Ovary (tissue), 9 donors: ENCODE data around the gene ARL6IP4. TPM values are rescaled to one million over a fixed set of nuclear protein-coding genes. Genes with fewer than 3 reads are reported as not detected.

Source experiments
- DNase-seq, 5 donors: peaks; one replicate each; pipeline ENCODE4 v3.0.0-alpha.2; 2019 to 2020
- H3K27ac ChIP-seq, 2 donors: fragments of 200-600 bp; one replicate each; pipeline versions ENCODE4 v1.5.1 to v1.8.0; 2019 to 2022
- H3K27me3 ChIP-seq: fragments of 200-600 bp; one replicate; pipeline ENCODE4 v1.8.0; 2022
- H3K36me3 ChIP-seq: fragments of 200-600 bp; sonication (generic); one replicate; pipeline ENCODE4 v1.5.1; 2019
- H3K4me1 ChIP-seq: one replicate; pipeline ENCODE4 v1.8.1; 2013; ENCODE audit warnings: mild to moderate bottlenecking, moderate library complexity; ENCODE audit not compliant: insufficient read depth
- H3K4me3 ChIP-seq: fragments of 200-600 bp; sonication (generic); one replicate; pipeline ENCODE4 v1.5.1; 2017
- H3K9me3 ChIP-seq, 2 donors: fragments of 200-600 bp in 1 of 2; sonication (generic) in 1 of 2; one replicate each; pipeline versions ENCODE4 v1.5.1 to v1.8.1; 2013 to 2019; ENCODE audit warnings: mild to moderate bottlenecking in 1 of 2, moderate library complexity in 1 of 2
- CTCF ChIP-seq, 3 donors: fragments of 450-650 bp in 2 of 3; fragments of 200-600 bp in 1 of 3; IDR thresholded peaks; one replicate each; pipeline versions ENCODE4 v1.5.1 to v1.8.0; 2016 to 2022; ENCODE audit warnings: antibody characterized with exemption in 3 of 3, mild to moderate bottlenecking in 1 of 3
- EP300 ChIP-seq: sonication (generic); formaldehyde crosslinking; IDR thresholded peaks from one replicate; pipeline ENCODE4 v1.6.1; 2017; ENCODE audit warnings: antibody characterized with exemption
- POLR2A ChIP-seq: fragments of 450-650 bp; IDR thresholded peaks from one replicate; pipeline ENCODE4 v1.6.1; 2017; ENCODE audit warnings: antibody characterized with exemption, mild to moderate bottlenecking, moderate library complexity
- WGBS, 3 donors: extraction: QIAGEN DNeasy Blood & Tissue Kit in 1 of 3; methylation state at CpG; one replicate each; pipeline versions ENCODE4 v1.1.5 to v1.1.7; 2013 to 2017; 5-methylcytosine and 5-hydroxymethylcytosine counted together
- intact Hi-C, 4 donors: fragments of 100-400 bp; cut with DNase I; formaldehyde crosslinking; loops; one replicate each; pipeline versions ENCODE4 v1.11.0 to v1.15.1; 2022 to 2023
- polyA plus RNA-seq, 2 donors: library from polyadenylated mRNA; stranded (reverse); fragments of 200-250 nt in 1 of 2; fragments of 350-450 nt in 1 of 2; fragmentation: Illumina TruSeq in 1 of 2; extraction: RNeasy Lipid Tissue Mini Kit (QIAGEN cat#74804) in 1 of 2; gene quantifications; one replicate each; pipeline ENCODE4 v1.2.3, GENCODE V29; 2013 to 2014
- total RNA-seq, 7 donors: library from RNA; depleted of rRNA in 2 of 7; stranded (reverse); fragments of >200 nt in 2 of 7; fragmentation: NEBNext Ultra II Directional in 3 of 7; extraction: Animal tissue kit (Norgen Biotek cat#: 25700) in 3 of 7; gene quantifications; one replicate each; pipeline versions ENCODE4 v1.1.0 to v1.2.4, GENCODE V29; 2016 to 2023
- donor health status: DM: no; HTN: no; CAD: no; lungs with moderate emphysema.
- donor health status: DM: no; HTN: no; CAD: no.
- donor health status: Bipolar disorder and iron deficiency.
- donor health status: DM: yes; HTN: yes; CAD: no.
- donor health status: DM: no; HTN: no; CAD: no.
- donor health status: DM: yes; HTN: yes; CAD: no.

ARL6IP4 gene
- total and polyA plus RNA-seq, 9 donors, result 65.4 to 313 (median 192) TPM

DNA sequence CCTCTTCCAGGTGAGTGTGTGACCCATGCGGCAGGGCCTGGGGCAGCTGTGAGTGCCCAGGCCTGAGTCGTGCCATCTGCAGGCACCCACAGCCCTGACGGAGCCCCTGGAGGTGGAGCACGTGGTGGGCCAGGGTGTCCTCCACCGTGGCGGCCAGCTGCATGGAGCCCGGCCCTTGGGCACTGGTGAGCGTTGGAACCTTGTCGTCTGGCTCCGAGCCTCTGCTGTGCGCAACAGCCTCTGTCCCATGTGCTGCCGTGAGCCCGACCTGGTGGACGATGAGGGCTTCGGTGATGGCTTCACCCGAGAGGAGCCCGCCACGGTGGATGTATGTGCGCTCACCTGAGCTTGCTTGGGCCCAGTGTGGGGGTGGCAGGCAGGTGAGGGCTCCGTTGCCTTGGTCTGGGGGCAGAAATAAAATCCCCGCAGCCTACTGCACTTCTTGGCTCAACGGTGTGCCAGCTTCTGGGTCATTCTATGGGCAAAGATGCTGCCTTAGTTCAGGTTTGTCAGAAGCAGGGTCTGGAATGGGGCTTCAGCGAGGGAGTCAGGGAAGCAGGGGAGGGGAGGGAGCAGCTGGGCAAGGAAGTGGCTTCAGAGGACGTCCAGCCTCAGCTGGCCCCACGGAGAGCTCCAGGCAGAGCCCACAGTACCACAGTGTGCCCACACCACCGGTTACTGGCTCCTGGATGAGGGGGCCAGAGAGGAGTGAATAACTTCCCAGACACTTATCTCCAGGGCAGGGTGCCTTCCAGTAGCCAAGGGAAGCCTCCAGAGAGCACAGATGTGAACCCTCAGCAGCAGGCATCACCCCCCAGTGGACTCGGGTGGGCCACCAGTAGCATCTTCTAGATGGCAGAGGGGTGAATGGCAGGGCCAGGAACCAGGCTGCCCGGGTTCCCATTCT, 1.2 kb upstream of the ARL6IP4 start:
- DNase-seq, result peak in 2 of 5 donors; percentile 31 to 35
- TF ChIP-seq CTCF (IDR thresholded peaks at IDR 0.05) (no peak), POLR2A (no peak), EP300 (no peak)
- H3K9me3 ChIP-seq, result no peaks in the 10 kb centered on the region
- H3K4me3 ChIP-seq, result peak overlapping the region; percentile 87
- no peaks in the 10 kb centered on the region for H3K36me3 ChIP-seq
- H3K27me3 ChIP-seq, result no peaks in the 10 kb centered on the region
- peaks cover 25% of the 10 kb centered on the region for H3K4me1 ChIP-seq
- 56 to 60% (median 59%) methylated on average over 16 to 28 of the region's 28 CpGs for WGBS, 3 donors
- H3K27ac ChIP-seq, result no peak overlapping the region
- intact Hi-C loops, result loop anchor here in 3 of 4 donors (5.0 kb wide), 2 partner anchors 63 to 253 kb away; partner anchors contain the start of genes MPHOSPH9 (in 2 of the 3) and MTRFR (in 2 of the 3)

DNA sequence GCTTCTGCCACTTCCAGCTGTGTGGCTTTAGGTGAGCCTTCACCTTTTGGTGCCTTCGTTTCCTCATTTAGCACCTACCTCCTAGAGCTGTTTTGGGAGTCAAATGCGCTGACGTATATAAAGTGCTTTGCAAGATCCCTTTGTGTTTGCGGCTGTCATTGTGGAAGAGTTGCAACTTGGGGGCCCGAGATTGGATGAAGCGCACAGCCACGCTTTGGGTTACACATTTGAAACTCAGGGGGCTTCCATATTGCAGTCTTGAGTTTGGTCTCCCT, 636 bp upstream of the ARL6IP4 start:
- H3K36me3 ChIP-seq, result no peaks in the 10 kb centered on the region
- peaks cover 29% of the 10 kb centered on the region for H3K4me1 ChIP-seq
- H3K27ac ChIP-seq, result peak overlapping the region; percentile 67 to 88
- H3K4me3 ChIP-seq, result peak overlapping the region; percentile 87
- no peaks in the 10 kb centered on the region for H3K27me3 ChIP-seq
- 2 to 6% (median 6%) methylated on average over 7 of the region's 7 CpGs for WGBS, 3 donors
- no peak for DNase-seq
- H3K9me3 ChIP-seq, result no peaks in the 10 kb centered on the region
- intact Hi-C loops, result loop anchor here (5.0 kb wide), 4 partner anchors 62 to 257 kb away; partner anchors contain the start of genes PITPNM2 (in 3 of the 4), MPHOSPH9 (in 2 of the 4) and MTRFR (in 2 of the 4)
- TF ChIP-seq POLR2A, result no peak
- TF ChIP-seq EP300, result no peak
- no peak for TF ChIP-seq CTCF (IDR thresholded peaks at IDR 0.05)

DNA sequence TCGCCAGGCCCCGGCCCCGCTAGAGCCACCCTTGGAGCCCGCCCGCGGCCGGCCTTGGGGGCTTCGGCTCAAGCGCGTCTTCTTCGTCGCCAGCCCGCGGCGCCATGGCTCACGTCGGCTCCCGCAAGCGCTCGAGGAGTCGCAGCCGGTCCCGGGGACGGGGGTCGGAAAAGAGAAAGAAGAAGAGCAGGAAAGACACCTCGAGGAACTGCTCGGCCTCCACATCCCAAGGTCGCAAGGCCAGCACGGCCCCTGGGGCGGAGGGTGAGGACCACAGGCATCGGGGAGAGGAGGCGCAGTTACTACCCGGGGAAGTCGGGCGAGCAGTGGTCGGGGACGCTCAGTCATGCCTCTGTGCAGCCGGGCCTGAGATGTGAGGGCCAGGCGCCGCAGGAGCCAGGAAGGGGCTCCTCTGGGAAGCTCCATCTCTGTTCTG, 573 bp downstream of the ARL6IP4 start:
- Histone ChIP-seq H3K4me1 (peaks cover 34% of the 10 kb centered on the region), H3K27me3 (no peaks in the 10 kb centered on the region), H3K4me3 (peak overlapping the region; percentile 87), H3K27ac (peak overlapping the region; percentile 67 to 88), H3K36me3 (no peaks in the 10 kb centered on the region), H3K9me3 (no peaks in the 10 kb centered on the region)
- 0 to 1% (median 1%) methylated on average over 40 of the region's 40 CpGs for WGBS, 3 donors
- intact Hi-C loops, result loop anchor here in 3 of 4 donors (5.0 kb wide), 2 partner anchors 171 to 256 kb away; partner anchors contain the start of gene PITPNM2 (in 3 of the 3)
- DNase-seq, result peak in 1 of 5 donors; percentile 42
- no peak for TF ChIP-seq EP300

GRCh38 chr12:122981587-122982476, 1.4 kb downstream of the ARL6IP4 start:
- H3K9me3 ChIP-seq, result no peaks in the 10 kb centered on the region
- peaks cover 31% of the 10 kb centered on the region for H3K4me1 ChIP-seq
- 47 to 61% (median 49%) methylated on average over 25 of the region's 25 CpGs for WGBS, 3 donors
- intact Hi-C loops, result loop anchor here in 3 of 4 donors (5.0 kb wide), 2 partner anchors 170 to 255 kb away; partner anchors contain the start of gene PITPNM2 (in 3 of the 3)
- peak in 1 of 5 donors; percentile 23 for DNase-seq
- no peaks in the 10 kb centered on the region for H3K36me3 ChIP-seq
- no peak for TF ChIP-seq CTCF (IDR thresholded peaks at IDR 0.05)
- H3K27me3 ChIP-seq, result no peaks in the 10 kb centered on the region
- peak overlapping the region; percentile 67 to 88 for H3K27ac ChIP-seq
- H3K4me3 ChIP-seq, result peak overlapping the region; percentile 87
